ENCODE results near the gene OPRM1.

DNA sequence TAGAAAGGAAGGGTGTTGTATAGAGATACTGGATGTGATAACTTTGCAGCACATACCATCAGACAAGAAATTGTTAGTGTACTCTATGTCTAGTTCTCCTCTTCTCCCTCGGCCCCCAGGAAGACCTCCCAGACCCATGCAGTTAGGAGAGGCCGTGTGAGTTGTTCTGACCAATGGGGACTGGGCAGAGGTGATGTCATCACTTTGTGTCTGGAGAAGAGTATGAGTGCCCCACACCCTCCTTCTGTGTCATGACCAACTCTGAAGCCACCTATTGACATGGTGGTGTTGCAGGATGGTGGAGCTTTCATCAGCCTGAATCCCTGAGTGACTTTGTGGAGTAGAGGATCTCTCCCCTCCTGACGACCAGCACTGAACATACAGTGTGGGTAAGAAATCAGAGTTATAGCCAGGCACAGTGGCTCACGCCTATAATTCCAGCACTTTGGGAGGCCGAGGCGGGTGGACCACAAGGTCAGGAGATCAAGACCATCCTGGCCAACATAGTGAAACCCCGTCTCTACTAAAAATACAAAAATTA is 245.3 kb downstream of the OPRM1 start:
- TF ChIP-seq, protein P1, sequence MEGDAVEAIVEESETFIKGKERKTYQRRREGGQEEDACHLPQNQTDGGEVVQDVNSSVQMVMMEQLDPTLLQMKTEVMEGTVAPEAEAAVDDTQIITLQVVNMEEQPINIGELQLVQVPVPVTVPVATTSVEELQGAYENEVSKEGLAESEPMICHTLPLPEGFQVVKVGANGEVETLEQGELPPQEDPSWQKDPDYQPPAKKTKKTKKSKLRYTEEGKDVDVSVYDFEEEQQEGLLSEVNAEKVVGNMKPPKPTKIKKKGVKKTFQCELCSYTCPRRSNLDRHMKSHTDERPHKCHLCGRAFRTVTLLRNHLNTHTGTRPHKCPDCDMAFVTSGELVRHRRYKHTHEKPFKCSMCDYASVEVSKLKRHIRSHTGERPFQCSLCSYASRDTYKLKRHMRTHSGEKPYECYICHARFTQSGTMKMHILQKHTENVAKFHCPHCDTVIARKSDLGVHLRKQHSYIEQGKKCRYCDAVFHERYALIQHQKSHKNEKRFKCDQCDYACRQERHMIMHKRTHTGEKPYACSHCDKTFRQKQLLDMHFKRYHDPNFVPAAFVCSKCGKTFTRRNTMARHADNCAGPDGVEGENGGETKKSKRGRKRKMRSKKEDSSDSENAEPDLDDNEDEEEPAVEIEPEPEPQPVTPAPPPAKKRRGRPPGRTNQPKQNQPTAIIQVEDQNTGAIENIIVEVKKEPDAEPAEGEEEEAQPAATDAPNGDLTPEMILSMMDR (IDR thresholded peaks at IDR 0.05; ENCODE audit: insufficient read depth, low read depth, low read length) = no peak
- TF ChIP-seq EZH2 (IDR thresholded peaks at IDR 0.05; ENCODE audit: insufficient read depth, low read length) = no peak
